Central memory CD4-positive, alpha-beta T cell (primary cell): ENCODE data around the gene GPR25.
"Not testable (repeated sequence)": the region's sequence is repeated elsewhere in the genome, so short reads cannot be mapped to it uniquely, and the experiment has no call there.

Experiments
- DNase-seq: peaks from one replicate; pipeline ENCODE4 v3.0.0; 2022

The GPR25 gene

GRCh38 chr1:200895801-200896530 is 23.2 kb downstream of the GPR25 start:
- DNase-seq, result no peak

- no peak for DNase-seq
These were observed 23.9 kb downstream of the GPR25 start for GRCh38 chr1:200896531-200897196.

GRCh38 chr1:200897259-200897658 is 24.5 kb downstream of the GPR25 start:
- no peak for DNase-seq

- no peak for DNase-seq
These were observed 26.2 kb downstream of the GPR25 start for GRCh38 chr1:200899015-200899386.

- DNase-seq, result no peak
These were observed 26.7 kb downstream of the GPR25 start for GRCh38 chr1:200899451-200899915.

GRCh38 chr1:200899954-200900867 is 27.4 kb downstream of the GPR25 start:
- DNase-seq, result no peak

- no peak for DNase-seq
These were observed 28.1 kb downstream of the GPR25 start for GRCh38 chr1:200900877-200901276.

GRCh38 chr1:200901350-200901749 is 28.6 kb downstream of the GPR25 start:
- no peak for DNase-seq

GRCh38 chr1:200901796-200902444 is 29.1 kb downstream of the GPR25 start:
- no peak for DNase-seq

GRCh38 chr1:200903793-200904192 is 31.0 kb downstream of the GPR25 start:
- DNase-seq, result no peak

- no peak for DNase-seq
These were observed 32.0 kb downstream of the GPR25 start for GRCh38 chr1:200904772-200905171.

GRCh38 chr1:200905411-200906052 is 32.8 kb downstream of the GPR25 start:
- peak; percentile 77 for DNase-seq

- DNase-seq, result no peak
These were observed 33.7 kb downstream of the GPR25 start for GRCh38 chr1:200906491-200906890.

- no peak for DNase-seq
These were observed 34.9 kb downstream of the GPR25 start for GRCh38 chr1:200907611-200908097.

- DNase-seq, result no peak
These were observed 35.5 kb downstream of the GPR25 start for GRCh38 chr1:200908191-200908868.

- no peak for DNase-seq
These were observed 36.3 kb downstream of the GPR25 start for GRCh38 chr1:200909071-200909470.

GRCh38 chr1:200909757-200910239 is 37.0 kb downstream of the GPR25 start:
- DNase-seq, result no peak

- DNase-seq, result no peak
These were observed 38.6 kb downstream of the GPR25 start for GRCh38 chr1:200911361-200911760.

- DNase-seq, result not testable (repeated sequence)
These were observed 39.2 kb downstream of the GPR25 start for GRCh38 chr1:200911936-200912335.

GRCh38 chr1:200912737-200913407 is 40.1 kb downstream of the GPR25 start:
- no peak for DNase-seq

- DNase-seq, result no peak
These were observed 43.4 kb downstream of the GPR25 start for GRCh38 chr1:200916152-200916551.
